22Rv1 (cell line): ENCODE measurements around the gene DNAH2.

Experiments used
- ZFX ChIP-seq: fragments of 450-650 bp; IDR thresholded peaks from 2 replicates; pipeline ENCODE4 v1.6.1; 2017; ENCODE audit warnings: antibody characterized with exemption, borderline replicate concordance
- TF ChIP-seq, protein P1 (sequence below): fragments of 450-650 bp; IDR thresholded peaks from 2 replicates; pipeline ENCODE4 v1.5.1; 2017; ENCODE audit warnings: mild to moderate bottlenecking

DNA sequence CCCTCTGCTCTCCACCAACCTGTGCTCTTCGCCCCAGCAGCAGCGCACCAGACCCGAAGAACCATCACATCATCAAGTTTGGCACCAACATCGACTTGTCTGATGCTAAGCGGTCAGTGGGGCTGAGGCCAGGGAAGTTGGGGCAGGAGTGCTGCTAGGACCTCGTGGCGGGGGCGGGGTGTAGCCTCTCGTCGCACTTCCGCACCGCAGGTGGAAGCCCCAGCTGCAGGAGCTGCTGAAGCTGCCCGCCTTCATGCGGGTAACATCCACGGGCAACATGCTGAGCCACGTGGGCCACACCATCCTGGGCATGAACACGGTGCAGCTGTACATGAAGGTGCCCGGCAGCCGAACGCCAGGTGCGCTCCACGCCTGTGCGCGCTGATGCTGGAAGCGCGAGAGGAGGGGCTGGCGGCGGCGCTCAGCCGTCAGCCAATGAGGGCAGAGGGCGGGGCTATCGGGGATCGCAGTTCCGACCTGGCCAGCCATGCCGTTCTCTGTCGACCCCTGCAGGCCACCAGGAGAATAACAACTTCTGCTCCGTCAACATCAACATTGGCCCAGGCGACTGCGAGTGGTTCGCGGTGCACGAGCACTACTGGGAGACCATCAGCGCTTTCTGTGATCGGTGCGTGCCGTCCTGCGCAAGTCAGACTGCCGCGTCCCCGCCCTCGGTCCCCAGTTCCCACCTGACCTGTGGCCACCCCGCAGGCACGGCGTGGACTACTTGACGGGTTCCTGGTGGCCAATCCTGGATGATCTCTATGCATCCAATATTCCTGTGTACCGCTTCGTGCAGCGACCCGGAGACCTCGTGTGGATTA is 134.1 kb downstream of the DNAH2 start:
- TF ChIP-seq, protein P1, sequence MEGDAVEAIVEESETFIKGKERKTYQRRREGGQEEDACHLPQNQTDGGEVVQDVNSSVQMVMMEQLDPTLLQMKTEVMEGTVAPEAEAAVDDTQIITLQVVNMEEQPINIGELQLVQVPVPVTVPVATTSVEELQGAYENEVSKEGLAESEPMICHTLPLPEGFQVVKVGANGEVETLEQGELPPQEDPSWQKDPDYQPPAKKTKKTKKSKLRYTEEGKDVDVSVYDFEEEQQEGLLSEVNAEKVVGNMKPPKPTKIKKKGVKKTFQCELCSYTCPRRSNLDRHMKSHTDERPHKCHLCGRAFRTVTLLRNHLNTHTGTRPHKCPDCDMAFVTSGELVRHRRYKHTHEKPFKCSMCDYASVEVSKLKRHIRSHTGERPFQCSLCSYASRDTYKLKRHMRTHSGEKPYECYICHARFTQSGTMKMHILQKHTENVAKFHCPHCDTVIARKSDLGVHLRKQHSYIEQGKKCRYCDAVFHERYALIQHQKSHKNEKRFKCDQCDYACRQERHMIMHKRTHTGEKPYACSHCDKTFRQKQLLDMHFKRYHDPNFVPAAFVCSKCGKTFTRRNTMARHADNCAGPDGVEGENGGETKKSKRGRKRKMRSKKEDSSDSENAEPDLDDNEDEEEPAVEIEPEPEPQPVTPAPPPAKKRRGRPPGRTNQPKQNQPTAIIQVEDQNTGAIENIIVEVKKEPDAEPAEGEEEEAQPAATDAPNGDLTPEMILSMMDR, result peak; percentile 96
- TF ChIP-seq ZFX, result no peak
